HEK293 (cell line): ENCODE data around the gene LYPD6B.

Experiments used
- CTCF ChIA-PET: fragments of 350-600 bp; formaldehyde crosslinking; extraction: SDS; loops from one replicate; lab custom pipeline; 2021; ENCODE audit warnings: antibody characterized with exemption; lab: Yijun Ruan, JAX
- POLR2A ChIA-PET: fragments of 300-600 bp; formaldehyde crosslinking; extraction: SDS; loops from one replicate; lab custom pipeline; 2020; ENCODE audit warnings: antibody characterized with exemption, inconsistent platforms; lab: Yijun Ruan, JAX
- H3K27ac ChIP-seq: fragments of 200-500 bp; sonication (Bioruptor generic); 2 replicates; pipeline ENCODE4 v1.5.1; 2014; ENCODE audit warnings: low read depth, low read length, control low read depth, inconsistent platforms; ENCODE audit errors: extremely low read depth
- H3K36me3 ChIP-seq, 2 experiments: fragments of 200-500 bp in 1 of 2; sonication (Bioruptor generic) in 1 of 2; 1 replicate in 1 of 2; 2 replicates in 1 of 2; pipeline ENCODE4 v1.5.1; 2014 to 2017; ENCODE audit warnings: inconsistent platforms in 2 of 2, low read length in 2 of 2; ENCODE audit not compliant: control insufficient read depth in 2 of 2, insufficient read depth in 1 of 2
- H3K4me1 ChIP-seq: fragments of 200-500 bp; sonication (Bioruptor generic); 2 replicates; pipeline ENCODE4 v1.5.1; 2014; ENCODE audit warnings: mild to moderate bottlenecking, low read length, inconsistent platforms; ENCODE audit not compliant: control insufficient read depth, insufficient read depth
- H3K4me3 ChIP-seq: 2 replicates; pipeline ENCODE4 v1.5.1; 2011; ENCODE audit warnings: low read depth, mild to moderate bottlenecking, control low read depth, low read length, moderate library complexity
- H3K9me3 ChIP-seq: fragments of 200-500 bp; sonication (Bioruptor generic); 2 replicates; pipeline ENCODE4 v1.5.1; 2014; ENCODE audit warnings: low read depth, low read length, inconsistent platforms; ENCODE audit not compliant: control insufficient read depth, insufficient read depth
- ATF2 ChIP-seq: fragments of 450-650 bp; formaldehyde crosslinking; IDR thresholded peaks from 2 replicates; pipeline ENCODE4 v1.5.1; 2016; ENCODE audit warnings: missing biosample characterization, missing genetic modification characterization, low read depth
- FEZF1 ChIP-seq: fragments of 450-650 bp; formaldehyde crosslinking; IDR thresholded peaks from 2 replicates; pipeline ENCODE4 v1.5.1; 2016; ENCODE audit warnings: missing biosample characterization, missing genetic modification characterization
- GFI1B ChIP-seq: fragments of 450-650 bp; formaldehyde crosslinking; IDR thresholded peaks from 2 replicates; pipeline ENCODE4 v1.5.1; 2016; ENCODE audit warnings: missing biosample characterization, missing genetic modification characterization
- GLIS1 ChIP-seq: fragments of 450-650 bp; formaldehyde crosslinking; IDR thresholded peaks from 2 replicates; pipeline ENCODE4 v1.5.1; 2016; ENCODE audit warnings: missing biosample characterization, missing genetic modification characterization
- HOXA7 ChIP-seq: sonication (generic); formaldehyde crosslinking; IDR thresholded peaks from 2 replicates; pipeline ENCODE4 v1.8.1; 2022; ENCODE audit warnings: missing genetic modification reagents, borderline replicate concordance
- IKZF3 ChIP-seq: fragments of 450-650 bp; IDR thresholded peaks from 2 replicates; pipeline ENCODE4 v1.5.0; 2018; ENCODE audit warnings: missing biosample characterization, mild to moderate bottlenecking, missing genetic modification characterization, moderate library complexity
- PRDM1 ChIP-seq: fragments of 450-650 bp; formaldehyde crosslinking; IDR thresholded peaks from 2 replicates; pipeline ENCODE4; 2016; ENCODE audit warnings: missing biosample characterization, missing genetic modification characterization
- ZBTB20 ChIP-seq: fragments of 450-650 bp; formaldehyde crosslinking; IDR thresholded peaks from 2 replicates; pipeline ENCODE4 v1.5.1; 2016; ENCODE audit warnings: missing biosample characterization, missing genetic modification characterization
- ZFP37 ChIP-seq: fragments of 450-650 bp; formaldehyde crosslinking; IDR thresholded peaks from 2 replicates; pipeline ENCODE4 v1.5.1; 2016; ENCODE audit warnings: missing biosample characterization, missing genetic modification characterization
- ZIC2 ChIP-seq: fragments of 450-650 bp; formaldehyde crosslinking; IDR thresholded peaks from 2 replicates; pipeline ENCODE4 v1.5.1; 2016; ENCODE audit warnings: missing biosample characterization, missing genetic modification characterization
- ZNF157 ChIP-seq: fragments of 450-650 bp; formaldehyde crosslinking; IDR thresholded peaks from 2 replicates; pipeline ENCODE4 v1.5.1; 2016; ENCODE audit warnings: missing biosample characterization, missing genetic modification characterization
- ZNF221 ChIP-seq: fragments of 450-650 bp; formaldehyde crosslinking; IDR thresholded peaks from 2 replicates; pipeline ENCODE4 v1.5.1; 2017; ENCODE audit warnings: missing biosample characterization, missing genetic modification characterization, borderline replicate concordance
- ZNF24 ChIP-seq: fragments of 450-650 bp; formaldehyde crosslinking; IDR thresholded peaks from 2 replicates; pipeline ENCODE4 v1.5.1; 2016; ENCODE audit warnings: missing biosample characterization, missing genetic modification characterization
- ZNF335 ChIP-seq: fragments of 450-650 bp; formaldehyde crosslinking; conservative IDR thresholded peaks from 2 replicates; pipeline ENCODE4 v1.5.1; 2016; ENCODE audit warnings: missing biosample characterization, missing genetic modification characterization
- ZNF354C ChIP-seq: fragments of 450-650 bp; formaldehyde crosslinking; IDR thresholded peaks from 2 replicates; pipeline ENCODE4 v1.5.1; 2016; ENCODE audit warnings: missing biosample characterization, missing genetic modification characterization, low read depth, borderline replicate concordance
- ZNF521 ChIP-seq: fragments of 450-650 bp; formaldehyde crosslinking; IDR thresholded peaks from 2 replicates; pipeline ENCODE4 v1.5.1; 2017; ENCODE audit warnings: missing biosample characterization, mild to moderate bottlenecking, missing genetic modification characterization
- ZNF561 ChIP-seq: fragments of 450-650 bp; IDR thresholded peaks from 2 replicates; pipeline ENCODE4 v1.5.1; 2018; ENCODE audit warnings: missing biosample characterization, missing genetic modification characterization, borderline replicate concordance
- ZNF571 ChIP-seq: fragments of 450-650 bp; formaldehyde crosslinking; IDR thresholded peaks from 2 replicates; pipeline ENCODE4 v1.5.0; 2017; ENCODE audit warnings: missing biosample characterization, missing genetic modification characterization
- ZNF596 ChIP-seq: fragments of 450-650 bp; IDR thresholded peaks from 2 replicates; pipeline ENCODE4 v1.5.0; 2018; ENCODE audit warnings: missing biosample characterization, mild to moderate bottlenecking, missing genetic modification characterization, moderate library complexity
- ZNF623 ChIP-seq: fragments of 450-650 bp; formaldehyde crosslinking; IDR thresholded peaks from 2 replicates; pipeline ENCODE4 v1.5.1; 2016; ENCODE audit warnings: missing biosample characterization, missing genetic modification characterization
- ZNF626 ChIP-seq: fragments of 450-650 bp; sonication (Bioruptor Pico); formaldehyde crosslinking; IDR thresholded peaks from 2 replicates; pipeline ENCODE4 v1.5.1; 2018; ENCODE audit warnings: missing biosample characterization, missing genetic modification characterization, inconsistent platforms
- ZNF768 ChIP-seq: fragments of 450-650 bp; formaldehyde crosslinking; IDR thresholded peaks from 2 replicates; pipeline ENCODE4 v1.5.1; 2018; ENCODE audit warnings: missing biosample characterization, mild to moderate bottlenecking, missing genetic modification characterization
- ZNF777 ChIP-seq: fragments of 450-650 bp; formaldehyde crosslinking; IDR thresholded peaks from 2 replicates; pipeline ENCODE4 v1.5.1; 2017; ENCODE audit warnings: missing biosample characterization, missing genetic modification characterization, borderline replicate concordance
- ZNF843 ChIP-seq: fragments of 450-650 bp; formaldehyde crosslinking; IDR thresholded peaks from 2 replicates; pipeline ENCODE4 v1.5.1; 2016; ENCODE audit warnings: missing biosample characterization, missing genetic modification characterization

Gene LYPD6B

GRCh38 chr2:149019768-149020167 is 18.7 kb upstream of the LYPD6B start:
- no peak overlapping the region for H3K27ac ChIP-seq
- H3K36me3 ChIP-seq, result peaks cover 0 to 29% of the 10 kb centered on the region in 2 experiments; a peak in 1 of 3 replicates
- POLR2A ChIA-PET, result no interaction called here
- 0 out of 2 replicates have a peak, but pooled peaks cover 2% of the 10 kb centered on the region for H3K4me1 ChIP-seq
- CTCF ChIA-PET, result interaction anchor here (0.6 to 3.9 kb wide), 8 partner anchors 11 to 1592 kb away, joined by 3 to 38 read pairs (median 15); partner anchors contain the start of gene LYPD6B
- no peaks in the 10 kb centered on the region for H3K9me3 ChIP-seq
- H3K4me3 ChIP-seq, result no peak overlapping the region
- TF ChIP-seq ZNF157 (tag by site-specific recombination), result no peak
- TF ChIP-seq ZNF24 (tag by site-specific recombination), result no peak
- no peak for TF ChIP-seq ZNF777 (tag by site-specific recombination)
- TF ChIP-seq ZIC2 (tag by site-specific recombination), result no peak
- TF ChIP-seq ZNF221 (tag by site-specific recombination), result no peak
- TF ChIP-seq FEZF1 (tag by site-specific recombination), result no peak
- TF ChIP-seq ZNF354C (tag by site-specific recombination), result no peak
- TF ChIP-seq HOXA7, result no peak
- TF ChIP-seq ZNF623 (tag by site-specific recombination), result no peak
- no peak for TF ChIP-seq ZFP37 (tag by site-specific recombination)
- no peak for TF ChIP-seq ZNF561 (tag by site-specific recombination)
- TF ChIP-seq ZNF571, result no peak
- no peak for TF ChIP-seq ZNF521 (tag by site-specific recombination)
- TF ChIP-seq ZNF596 (tag by site-specific recombination), result no peak

- Histone ChIP-seq H3K27ac (peak overlapping the region; percentile 37; the same call in 1 of the 2 replicates), H3K4me1 (0 out of 2 replicates have a peak, but pooled peaks cover 2% of the 10 kb centered on the region), H3K9me3 (no peaks in the 10 kb centered on the region), H3K4me3 (no peak overlapping the region), H3K36me3 (peaks cover 0 to 27% of the 10 kb centered on the region in 2 experiments; a peak in 1 of 3 replicates)
- TF ChIP-seq ZNF626 (tag by site-specific recombination) (no peak), ZIC2 (tag by site-specific recombination) (peak; percentile 43; the same call in 1 of the 2 replicates), ZNF561 (tag by site-specific recombination) (peak; percentile 62; the same call in 1 of the 2 replicates), IKZF3 (tag by site-specific recombination) (0 out of 2 replicates have a peak, but pooled peaks have one; percentile 32), ZNF768 (tag by site-specific recombination) (no peak), GLIS1 (tag by site-specific recombination) (peak; percentile 46), ZBTB20 (tag by site-specific recombination) (peak; percentile 34; the same call in 1 of the 2 replicates), ZNF335 (peak; percentile 37)
- POLR2A ChIA-PET, result no interaction called here
- CTCF ChIA-PET, result interaction anchor here (2.3 kb wide), 1 partner anchor 293 kb away, joined by 12 read pairs; no protein-coding TSS in a partner anchor
Measured at GRCh38 chr2:149020432-149020851, 18.1 kb upstream of the LYPD6B start.

- CTCF ChIA-PET, result no interaction called here
- H3K27ac ChIP-seq, result no peak overlapping the region
- POLR2A ChIA-PET, result no interaction called here
Measured at GRCh38 chr2:149021271-149021719, 17.2 kb upstream of the LYPD6B start.

More at GRCh38 chr2:149021271-149021719, 17.2 kb upstream of the LYPD6B start:
- Histone ChIP-seq H3K36me3 (peaks cover 0 to 18% of the 10 kb centered on the region in 2 experiments; a peak in 1 of 3 replicates), H3K4me1 (0 out of 2 replicates have a peak, but pooled peaks cover 2% of the 10 kb centered on the region), H3K9me3 (no peaks in the 10 kb centered on the region), H3K4me3 (no peak overlapping the region)
- TF ChIP-seq ATF2 (tag by site-specific recombination), result no peak
- no peak for TF ChIP-seq ZNF843 (tag by site-specific recombination)
- no peak for TF ChIP-seq GFI1B (tag by site-specific recombination)
- TF ChIP-seq PRDM1 (tag by site-specific recombination), result no peak
